GM12873 (cell line): Measurements from ENCODE around the gene KIAA0753.

Source experiments
- CTCF ChIP-seq: IDR thresholded peaks from 2 replicates; pipeline ENCODE4 v1.5.1; 2012; ENCODE audit warnings: low read depth, mild to moderate bottlenecking, moderate library complexity, low read length, control low read depth; ENCODE audit not compliant: insufficient read depth; ENCODE audit errors: missing control alignments

KIAA0753 gene

GRCh38 chr17:6603744-6604325 is 36.7 kb downstream of the KIAA0753 start:
- no peak for TF ChIP-seq CTCF

DNA sequence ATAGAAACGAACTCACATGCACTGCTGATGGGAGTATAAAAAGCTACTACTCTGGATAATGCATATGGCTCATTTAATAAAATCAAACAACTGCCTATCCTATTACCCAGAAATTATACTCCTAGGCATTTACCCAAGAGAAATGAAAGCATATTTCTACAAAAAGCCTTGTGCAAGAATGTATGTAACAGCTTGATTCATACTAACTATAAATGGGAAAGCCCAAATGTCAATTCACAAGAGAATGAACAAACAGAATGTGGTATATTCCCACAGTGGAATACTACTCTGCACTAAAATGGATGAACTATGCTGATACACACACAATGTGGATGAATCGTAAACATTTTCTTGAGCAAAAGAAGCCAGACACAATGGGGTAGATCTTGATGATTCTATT is 38.4 kb downstream of the KIAA0753 start:
- TF ChIP-seq CTCF, result no peak

DNA sequence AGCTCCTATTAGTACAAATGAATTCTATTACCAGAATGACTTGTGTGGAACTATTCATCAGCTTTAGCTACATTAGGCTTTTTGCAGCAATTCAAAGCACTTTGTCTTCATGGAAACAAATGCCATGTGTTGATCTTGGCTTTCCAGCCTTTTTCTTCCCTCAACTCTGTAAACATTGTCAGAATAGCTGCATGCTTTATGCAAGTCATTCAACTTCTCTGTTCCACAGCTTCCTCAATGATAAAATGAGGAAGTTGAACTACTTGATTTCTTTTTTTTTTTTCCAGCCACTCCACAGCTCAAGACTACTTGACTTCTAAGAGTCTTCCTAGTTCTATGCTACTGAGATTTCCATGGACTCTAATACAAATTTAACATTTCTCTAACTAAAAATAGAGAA is 41.1 kb downstream of the KIAA0753 start:
- TF ChIP-seq CTCF, result no peak

GRCh38 chr17:6597727-6598126 is 42.8 kb downstream of the KIAA0753 start:
- no peak for TF ChIP-seq CTCF

- TF ChIP-seq CTCF, result no peak
Measured at GRCh38 chr17:6596941-6597340, 43.6 kb downstream of the KIAA0753 start.

- no peak for TF ChIP-seq CTCF
Measured at GRCh38 chr17:6596511-6596910, 44.0 kb downstream of the KIAA0753 start.

- TF ChIP-seq CTCF, result no peak
Measured at GRCh38 chr17:6596081-6596480, 44.4 kb downstream of the KIAA0753 start.

DNA sequence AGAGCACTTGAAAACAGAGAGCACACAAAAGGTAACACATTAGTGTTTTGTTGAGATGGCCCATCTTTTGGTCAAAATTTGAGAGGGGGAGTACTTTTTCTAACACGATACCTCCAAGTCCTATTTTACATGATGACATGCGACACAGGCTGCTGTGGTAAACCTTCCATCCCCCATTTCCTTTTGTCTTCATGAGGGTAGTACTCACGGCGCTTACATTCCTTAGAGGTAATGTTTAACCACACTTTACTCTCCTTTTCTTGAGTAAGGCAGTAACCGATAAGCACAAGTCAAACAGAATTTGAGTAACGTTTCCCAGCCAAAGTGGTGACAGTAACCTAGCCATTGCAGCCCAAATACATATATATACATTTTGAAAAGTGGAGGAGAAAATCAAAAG is 48.3 kb downstream of the KIAA0753 start:
- TF ChIP-seq CTCF, result no peak
